HG03064 (cell line): ENCODE data around the gene ARID3C.

ENCODE experiments used
- ATAC-seq: cut with Tn5 transposase; IDR thresholded peaks from one replicate; pipeline ENCODE4 v1.9.1; 2021; ENCODE audit warnings: low read depth; ENCODE audit not compliant: unreplicated experiment

Gene ARID3C

GRCh38 chr9:34603610-34604231 is 25.1 kb downstream of the ARID3C start:
- ATAC-seq: no peak

GRCh38 chr9:34601937-34602573 is 26.8 kb downstream of the ARID3C start:
- ATAC-seq: no peak

- no peak for ATAC-seq
Observed at GRCh38 chr9:34600908-34601307, 28.0 kb downstream of the ARID3C start.

- no peak for ATAC-seq
Observed at GRCh38 chr9:34599546-34599945, 29.3 kb downstream of the ARID3C start.

GRCh38 chr9:34594177-34594576 is 34.7 kb downstream of the ARID3C start:
- ATAC-seq: no peak

- no peak for ATAC-seq
Observed at GRCh38 chr9:34592895-34593601, 35.8 kb downstream of the ARID3C start.

- ATAC-seq: no peak
Observed at GRCh38 chr9:34591917-34592866, 36.7 kb downstream of the ARID3C start.

GRCh38 chr9:34591248-34591916 is 37.5 kb downstream of the ARID3C start:
- ATAC-seq: no peak

GRCh38 chr9:34590381-34591247 is 38.3 kb downstream of the ARID3C start:
- no peak for ATAC-seq

- ATAC-seq: no peak
Observed at GRCh38 chr9:34589636-34590380, 39.1 kb downstream of the ARID3C start, which contains the start of gene CNTFR. TSS of gene CNTFR (minus strand) at chr9:34589724. CDS start at chr9:34568981, 20,743 bp downstream.

GRCh38 chr9:34588671-34589635 is 39.9 kb downstream of the ARID3C start:
- ATAC-seq: no peak

- ATAC-seq: no peak
Observed at GRCh38 chr9:34587271-34587670, 41.6 kb downstream of the ARID3C start.

GRCh38 chr9:34585946-34586669 is 42.8 kb downstream of the ARID3C start:
- ATAC-seq: no peak

- no peak for ATAC-seq
Observed at GRCh38 chr9:34584970-34585369, 43.9 kb downstream of the ARID3C start.

GRCh38 chr9:34582787-34583186 is 46.1 kb downstream of the ARID3C start:
- no peak for ATAC-seq

- no peak for ATAC-seq
Observed at GRCh38 chr9:34581318-34581717, 47.5 kb downstream of the ARID3C start.

- ATAC-seq: no peak
Observed at GRCh38 chr9:34580358-34580757, 48.5 kb downstream of the ARID3C start.
